Endometrium (tissue), 2 donors: Measurements from ENCODE around the gene COMTD1.
"Not testable (repeated sequence)": the region's sequence is repeated elsewhere in the genome, so short reads cannot be mapped to it uniquely, and the experiment has no call there.

ENCODE experiments used
- FAIRE-seq: peaks from 2 replicates; lab custom pipeline; 2012; peaks lifted over from hg19 to GRCh38; lab: Jason Lieb, UNC
- donor health status: control.
- donor health status: control.

Gene COMTD1

GRCh38 chr10:75223507-75223906 is 12.2 kb downstream of the COMTD1 start:
- FAIRE-seq = no peak

- not testable (repeated sequence) for FAIRE-seq
Measured at GRCh38 chr10:75221492-75221891, 14.3 kb downstream of the COMTD1 start.

GRCh38 chr10:75220274-75220673 is 15.5 kb downstream of the COMTD1 start:
- FAIRE-seq = no peak

- no peak for FAIRE-seq
Measured at GRCh38 chr10:75212343-75212742, 23.4 kb downstream of the COMTD1 start.

- FAIRE-seq = no peak
Measured at GRCh38 chr10:75211007-75211691, 24.6 kb downstream of the COMTD1 start.

GRCh38 chr10:75210282-75211006 is 25.3 kb downstream of the COMTD1 start, which contains the start of gene VDAC2:
TSS of gene VDAC2 (plus strand) at chr10:75210796. CDS start at chr10:75211159, 363 bp downstream.
- FAIRE-seq = no peak

- FAIRE-seq = no peak
Measured at GRCh38 chr10:75209921-75210281, 25.9 kb downstream of the COMTD1 start.

- no peak for FAIRE-seq
Measured at GRCh38 chr10:75209086-75209920, 26.5 kb downstream of the COMTD1 start.

GRCh38 chr10:75208181-75208580 is 27.6 kb downstream of the COMTD1 start:
- no peak for FAIRE-seq

- no peak for FAIRE-seq
Measured at GRCh38 chr10:75207857-75208144, 28.0 kb downstream of the COMTD1 start.

- no peak for FAIRE-seq
Measured at GRCh38 chr10:75207079-75207856, 28.5 kb downstream of the COMTD1 start.

GRCh38 chr10:75206638-75207037 is 29.1 kb downstream of the COMTD1 start:
- FAIRE-seq = not testable (repeated sequence)

- no peak for FAIRE-seq
Measured at GRCh38 chr10:75205908-75206307, 29.8 kb downstream of the COMTD1 start.

GRCh38 chr10:75203724-75204123 is 32.0 kb downstream of the COMTD1 start:
- FAIRE-seq = no peak

- not testable (repeated sequence) for FAIRE-seq
Measured at GRCh38 chr10:75203046-75203620, 32.6 kb downstream of the COMTD1 start.

- no peak for FAIRE-seq
Measured at GRCh38 chr10:75202321-75203045, 33.3 kb downstream of the COMTD1 start.

- no peak for FAIRE-seq
Measured at GRCh38 chr10:75201793-75202307, 33.9 kb downstream of the COMTD1 start.

- not testable (repeated sequence) for FAIRE-seq
Measured at GRCh38 chr10:75199949-75200348, 35.8 kb downstream of the COMTD1 start.

GRCh38 chr10:75197906-75198305 is 37.9 kb downstream of the COMTD1 start:
- no peak for FAIRE-seq

- no peak for FAIRE-seq
Measured at GRCh38 chr10:75197066-75197465, 38.7 kb downstream of the COMTD1 start.
